ENCODE data around the gene TPRG1L.
"Not testable (repeated sequence)": the region's sequence is repeated elsewhere in the genome, so short reads cannot be mapped to it uniquely, and the experiment has no call there.

GRCh38 chr1:3583751-3584150 lies 41.1 kb upstream of the TPRG1L start:
- not testable (repeated sequence) for TF ChIP-seq CTCF, POLR2AphosphoS5, EP300, POLR2A (IDR thresholded peaks at IDR 0.05)

Measured in sigmoid colon (tissue), 4 donors.